Activated naive CD4-positive, alpha-beta T cell treated with anti-CD3 and anti-CD28 coated beads, Interleukin-2, amount 50 U/mL, for 16 hours (primary cell): ENCODE results near the gene FGGY.
"Not testable (repeated sequence)": the region's sequence is repeated elsewhere in the genome, so short reads cannot be mapped to it uniquely, and the experiment has no call there.

ENCODE experiments used
- DNase-seq: peaks from one replicate; pipeline ENCODE4 v3.0.0-alpha.2; 2020

FGGY gene

GRCh38 chr1:59290193-59290949 lies 6.5 kb upstream of the FGGY start:
- no peak for DNase-seq

GRCh38 chr1:59291561-59291960 lies 5.3 kb upstream of the FGGY start:
- DNase-seq = no peak

- DNase-seq = no peak
Measured at GRCh38 chr1:59292562-59292961, 4.3 kb upstream of the FGGY start.

- no peak for DNase-seq
Measured at GRCh38 chr1:59293206-59293605, 3.7 kb upstream of the FGGY start.

GRCh38 chr1:59293849-59294248 lies 3.0 kb upstream of the FGGY start:
- DNase-seq = no peak

- DNase-seq = no peak
Measured at GRCh38 chr1:59294423-59294822, 2.5 kb upstream of the FGGY start.

GRCh38 chr1:59295618-59296017 lies 1.3 kb upstream of the FGGY start:
- no peak for DNase-seq

GRCh38 chr1:59298026-59298583 lies 1.2 kb downstream of the FGGY start:
- DNase-seq = no peak

- no peak for DNase-seq
Measured at GRCh38 chr1:59298710-59299346, 1.9 kb downstream of the FGGY start.

GRCh38 chr1:59299670-59300069 lies 2.8 kb downstream of the FGGY start:
- DNase-seq = not testable (repeated sequence)

GRCh38 chr1:59302297-59302696 lies 5.4 kb downstream of the FGGY start:
- DNase-seq = no peak

- DNase-seq = no peak
Measured at GRCh38 chr1:59302871-59303270, 6.0 kb downstream of the FGGY start.

- DNase-seq = no peak
Measured at GRCh38 chr1:59305188-59305587, 8.3 kb downstream of the FGGY start.

GRCh38 chr1:59307591-59307990 lies 10.7 kb downstream of the FGGY start:
- DNase-seq = no peak

- DNase-seq = no peak
Measured at GRCh38 chr1:59308839-59309238, 11.9 kb downstream of the FGGY start.

GRCh38 chr1:59309392-59309791 lies 12.5 kb downstream of the FGGY start:
- DNase-seq = no peak

GRCh38 chr1:59309795-59310548 lies 13.1 kb downstream of the FGGY start:
- DNase-seq = no peak

- DNase-seq = no peak
Measured at GRCh38 chr1:59310549-59311250, 13.8 kb downstream of the FGGY start.

GRCh38 chr1:59314776-59315528 lies 18.1 kb downstream of the FGGY start:
- no peak for DNase-seq

GRCh38 chr1:59315529-59316463 lies 18.9 kb downstream of the FGGY start:
- no peak for DNase-seq
